HG03575 (cell line): ENCODE results near the gene ZRANB3.

Source experiments
- ATAC-seq: cut with Tn5 transposase; IDR thresholded peaks from one replicate; pipeline ENCODE4 v1.9.1; 2021; ENCODE audit not compliant: unreplicated experiment, insufficient number of reproducible peaks, low FRiP score; ENCODE audit errors: extremely low read depth

The ZRANB3 gene

DNA sequence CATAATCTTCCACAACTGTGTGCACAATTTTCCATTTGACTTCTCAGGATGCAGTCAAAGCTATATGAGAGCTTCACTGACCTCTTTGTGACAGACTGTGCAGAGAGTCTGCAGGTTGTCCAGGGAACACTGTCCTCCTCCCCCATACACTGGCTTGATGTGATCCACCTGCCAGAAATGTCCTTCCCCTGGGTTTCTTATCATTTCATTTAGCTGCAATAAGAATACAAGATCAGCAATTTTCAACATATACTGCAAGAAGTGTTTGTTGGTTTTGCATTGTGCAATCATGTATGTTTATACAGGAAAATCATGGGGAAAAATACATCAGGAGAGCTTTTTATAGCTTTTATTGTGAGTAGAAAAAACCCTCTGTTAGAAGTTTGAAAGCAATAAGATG, 328.3 kb downstream of the ZRANB3 start:
- ATAC-seq = no peak

DNA sequence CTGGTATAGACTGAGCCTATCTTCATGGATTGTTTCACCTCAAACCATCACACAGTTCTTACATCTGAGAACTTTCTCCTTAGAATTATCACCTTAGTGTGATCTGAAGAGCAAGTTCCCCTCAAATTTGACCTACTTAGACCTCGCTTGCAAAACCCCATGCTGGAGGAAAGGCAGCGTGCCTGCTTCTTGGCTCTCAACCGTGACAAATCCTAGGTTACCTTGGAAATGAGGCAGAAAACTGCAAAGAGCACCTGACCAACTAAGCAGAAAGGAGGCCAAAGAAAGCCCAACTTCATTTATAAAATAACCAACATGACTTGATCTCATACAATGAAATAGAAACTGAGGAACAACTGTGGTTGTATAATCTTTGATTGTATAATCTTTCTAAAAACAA, 332.5 kb downstream of the ZRANB3 start:
- ATAC-seq = no peak

DNA sequence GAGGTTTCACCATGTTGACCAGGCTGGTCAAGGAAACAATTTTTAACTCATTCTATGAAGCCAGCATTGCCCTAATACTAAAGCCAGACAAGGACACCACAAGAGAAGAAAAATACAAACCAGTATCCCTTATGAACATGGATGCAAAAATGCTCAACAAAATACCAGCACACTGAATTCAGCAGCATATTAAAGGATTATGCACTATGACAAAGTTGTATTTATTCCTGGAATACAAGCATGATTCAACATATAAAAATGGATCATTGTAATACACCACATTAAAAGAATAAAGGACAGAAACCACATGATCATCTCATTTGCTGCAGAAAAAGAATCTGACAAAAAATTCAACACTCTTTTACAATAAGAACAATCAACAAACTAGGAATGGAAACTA, 340.2 kb downstream of the ZRANB3 start:
- ATAC-seq = no peak

DNA sequence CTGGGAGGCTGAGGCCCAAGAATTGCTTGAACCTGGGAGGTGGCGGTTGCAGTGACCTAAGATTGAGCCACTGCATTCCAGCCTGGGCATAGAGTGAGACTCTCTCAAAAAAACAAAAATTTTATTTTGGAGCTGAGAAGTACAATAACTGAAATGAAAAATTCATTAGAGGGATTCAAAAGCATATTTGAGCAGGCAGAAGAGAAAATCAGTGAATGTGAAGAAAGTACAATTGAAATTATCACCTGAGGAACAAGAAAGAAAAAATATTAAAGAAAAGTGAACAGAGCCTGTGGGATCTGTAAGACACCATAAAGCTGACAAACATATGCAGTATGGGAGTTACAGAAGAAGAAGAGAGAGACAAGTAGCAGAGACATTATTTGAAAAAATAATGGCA, 341.9 kb downstream of the ZRANB3 start:
- no peak for ATAC-seq

DNA sequence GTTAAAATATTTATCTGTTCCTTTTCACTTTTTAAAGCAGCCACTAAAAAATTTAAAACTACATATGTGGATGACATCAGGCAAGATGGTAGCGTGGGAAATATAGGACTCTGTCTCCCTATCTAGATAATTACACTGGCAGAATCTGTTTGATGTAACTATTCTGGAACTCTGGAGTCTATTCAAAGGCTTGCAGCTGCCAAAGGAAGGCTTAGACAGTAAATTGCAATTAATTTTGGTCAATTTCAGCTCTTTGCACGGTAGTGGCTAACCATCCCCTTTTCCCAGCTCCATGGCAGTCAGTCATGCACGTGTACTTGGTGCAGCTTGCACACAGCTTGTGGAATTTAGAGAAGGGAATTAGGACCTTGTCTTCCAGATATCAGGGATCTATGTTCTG, 343.7 kb downstream of the ZRANB3 start:
- ATAC-seq = no peak

DNA sequence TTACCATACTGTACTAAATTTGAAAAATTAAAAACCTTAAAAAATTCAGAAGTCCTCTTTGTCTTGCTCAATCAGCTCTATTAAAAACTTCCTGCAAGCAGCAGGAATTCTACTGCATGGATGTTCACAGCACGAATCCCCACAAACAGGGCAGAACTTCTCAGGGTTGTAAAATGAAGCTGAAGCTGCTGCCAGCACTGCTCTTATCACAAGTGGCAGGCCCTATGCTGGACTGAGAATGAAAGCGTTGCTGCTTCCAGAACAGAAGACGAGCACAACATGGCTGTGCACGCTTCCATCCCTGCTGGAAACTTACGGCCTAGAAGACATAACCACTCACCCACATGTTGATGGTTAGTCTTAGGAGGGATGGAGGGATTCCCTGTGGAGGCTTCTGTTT, 345.0 kb downstream of the ZRANB3 start:
- ATAC-seq = no peak

DNA sequence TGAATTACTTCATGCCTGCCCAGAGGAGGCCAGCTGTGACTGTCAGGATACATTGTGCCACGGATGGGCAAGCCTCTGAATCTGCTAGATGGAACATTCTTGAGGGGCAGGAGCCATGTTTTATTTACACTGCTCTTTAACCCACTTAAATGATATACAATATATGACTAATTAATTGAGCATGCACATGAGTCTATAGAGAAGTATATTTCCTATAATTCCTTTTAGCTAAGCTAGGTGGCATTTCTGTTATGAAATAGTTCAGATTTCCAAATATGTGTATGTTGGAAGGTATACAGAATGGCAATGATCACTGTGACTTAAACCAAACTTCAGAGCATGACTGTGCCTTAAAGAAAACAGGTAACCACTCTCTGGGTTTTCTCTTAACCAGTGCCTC, 347.2 kb downstream of the ZRANB3 start:
- no peak for ATAC-seq

DNA sequence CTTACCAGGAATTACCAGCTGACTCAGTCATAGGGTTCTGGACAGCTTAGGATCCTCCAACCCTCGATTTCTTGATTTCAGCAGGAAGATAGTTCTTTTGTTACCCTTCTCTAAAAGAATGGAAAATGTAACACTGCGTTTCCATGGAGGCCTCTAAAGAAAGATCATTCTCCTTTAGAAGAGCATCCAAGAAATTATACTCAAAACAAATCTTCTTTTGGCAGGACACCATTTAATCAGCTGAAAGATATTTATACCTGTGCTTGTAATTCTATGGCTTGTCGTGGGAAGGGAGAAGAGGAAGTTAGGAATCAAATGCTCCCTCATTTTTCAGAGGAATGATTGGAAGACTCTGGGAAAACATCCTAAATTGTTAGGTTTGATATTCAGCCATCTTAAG, 348.4 kb downstream of the ZRANB3 start:
- ATAC-seq = no peak

DNA sequence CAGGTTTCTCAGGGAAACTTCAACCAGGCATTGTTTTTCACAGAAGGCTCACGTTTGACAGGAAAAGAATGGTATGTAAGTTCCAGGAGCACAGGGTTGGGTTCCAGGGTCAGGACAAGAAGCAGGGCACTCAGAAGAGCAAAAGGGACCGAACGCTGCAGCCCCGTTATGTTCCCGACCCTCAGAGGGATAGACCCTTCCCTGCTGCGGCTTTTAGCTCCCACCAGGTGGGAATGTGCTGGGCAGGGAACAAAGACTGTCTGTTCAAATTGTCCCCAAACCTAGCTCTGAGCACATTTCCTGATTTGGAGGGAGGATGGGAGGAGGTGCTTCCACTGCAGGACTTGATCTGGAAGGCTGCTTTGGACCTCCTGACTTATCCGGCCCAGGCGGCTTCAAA, 348.8 kb downstream of the ZRANB3 start:
- no peak for ATAC-seq

DNA sequence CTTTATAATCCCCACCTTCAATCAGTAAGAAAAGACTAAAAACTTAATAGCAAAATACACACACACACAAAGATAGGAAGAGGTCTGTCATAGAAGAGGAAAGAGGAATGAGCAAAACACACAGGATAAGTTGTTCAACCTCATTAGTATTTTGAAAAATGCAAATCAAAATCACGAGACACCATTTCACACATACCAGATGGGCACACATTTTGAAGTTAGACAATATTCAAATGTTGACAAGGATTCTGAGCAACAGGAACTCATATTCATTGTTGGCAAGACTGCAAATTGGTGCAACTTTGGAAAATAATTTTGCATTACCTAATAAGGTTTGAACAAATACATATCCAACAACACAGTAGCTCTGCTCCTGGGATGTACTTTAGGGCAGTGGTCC, 351.3 kb downstream of the ZRANB3 start:
- no peak for ATAC-seq

DNA sequence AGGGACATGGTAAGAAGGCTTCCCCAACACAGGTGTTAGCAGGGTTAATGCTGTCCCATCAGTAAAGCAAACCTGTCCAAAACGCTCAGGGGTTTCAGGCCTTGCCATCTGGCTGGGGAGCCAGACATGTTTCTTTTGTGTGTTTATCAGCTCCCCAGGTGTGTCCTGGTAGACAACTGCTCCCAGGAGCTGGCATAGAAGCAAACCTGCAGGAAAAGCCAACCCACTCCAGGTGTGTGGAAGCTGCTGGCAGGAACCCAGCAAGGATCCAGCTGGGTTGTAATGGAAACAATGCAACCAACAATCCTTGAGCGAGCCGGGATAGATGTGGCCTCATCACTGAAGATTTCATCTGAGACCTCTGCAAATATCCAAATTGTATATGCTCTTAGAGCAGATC, 355.8 kb downstream of the ZRANB3 start:
- no peak for ATAC-seq

DNA sequence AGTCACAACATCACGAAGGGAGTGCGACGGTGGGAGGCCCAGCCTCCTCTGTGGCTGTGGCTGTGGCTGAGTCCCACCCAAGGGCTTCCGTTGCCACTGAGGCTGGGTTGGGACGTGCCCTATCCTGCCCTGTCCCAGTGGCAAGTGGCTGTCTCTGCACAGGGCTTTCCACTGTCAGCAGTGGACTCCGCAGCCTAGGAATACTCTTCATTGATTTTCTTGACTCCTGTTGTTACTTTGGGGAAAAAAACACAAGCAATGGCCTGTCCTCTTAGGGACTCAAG, 356.3 kb downstream of the ZRANB3 start:
- no peak for ATAC-seq

DNA sequence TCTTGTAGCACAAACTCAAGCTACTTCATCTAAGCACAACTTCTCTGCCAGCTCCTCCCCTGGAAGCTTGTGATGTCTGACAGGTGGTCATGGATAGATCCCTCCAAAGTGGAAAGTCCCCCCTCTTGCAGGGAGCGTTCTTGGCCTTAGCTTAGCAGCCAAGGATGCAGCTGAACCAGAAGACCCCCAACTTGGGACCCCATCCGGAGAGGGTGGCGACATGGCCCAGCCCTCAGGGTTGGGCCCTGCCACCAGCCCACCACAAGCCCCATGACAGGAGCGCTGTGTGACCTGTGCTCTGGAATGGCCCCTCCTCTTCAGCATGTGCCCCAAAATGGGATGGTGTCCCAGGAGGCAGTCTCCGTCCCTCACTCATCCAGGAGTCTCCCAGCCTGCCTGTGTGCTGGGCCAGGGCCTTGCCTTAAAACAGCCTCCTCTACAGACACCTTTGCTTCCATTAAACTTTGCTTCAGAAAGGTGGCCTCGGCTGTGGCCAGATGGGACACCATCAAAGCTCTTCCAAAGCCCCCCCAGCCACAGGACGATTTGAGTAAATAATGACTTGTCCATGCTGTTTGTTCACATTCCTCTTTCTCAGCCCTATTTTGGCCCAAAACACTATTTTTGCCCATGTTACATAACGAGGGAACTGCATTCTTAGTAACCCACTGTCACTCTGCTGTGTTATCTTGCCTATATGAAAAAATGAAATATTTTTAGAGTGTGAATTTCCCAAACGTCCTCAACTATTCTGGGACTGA, 356.8 kb downstream of the ZRANB3 start:
- no peak for ATAC-seq

DNA sequence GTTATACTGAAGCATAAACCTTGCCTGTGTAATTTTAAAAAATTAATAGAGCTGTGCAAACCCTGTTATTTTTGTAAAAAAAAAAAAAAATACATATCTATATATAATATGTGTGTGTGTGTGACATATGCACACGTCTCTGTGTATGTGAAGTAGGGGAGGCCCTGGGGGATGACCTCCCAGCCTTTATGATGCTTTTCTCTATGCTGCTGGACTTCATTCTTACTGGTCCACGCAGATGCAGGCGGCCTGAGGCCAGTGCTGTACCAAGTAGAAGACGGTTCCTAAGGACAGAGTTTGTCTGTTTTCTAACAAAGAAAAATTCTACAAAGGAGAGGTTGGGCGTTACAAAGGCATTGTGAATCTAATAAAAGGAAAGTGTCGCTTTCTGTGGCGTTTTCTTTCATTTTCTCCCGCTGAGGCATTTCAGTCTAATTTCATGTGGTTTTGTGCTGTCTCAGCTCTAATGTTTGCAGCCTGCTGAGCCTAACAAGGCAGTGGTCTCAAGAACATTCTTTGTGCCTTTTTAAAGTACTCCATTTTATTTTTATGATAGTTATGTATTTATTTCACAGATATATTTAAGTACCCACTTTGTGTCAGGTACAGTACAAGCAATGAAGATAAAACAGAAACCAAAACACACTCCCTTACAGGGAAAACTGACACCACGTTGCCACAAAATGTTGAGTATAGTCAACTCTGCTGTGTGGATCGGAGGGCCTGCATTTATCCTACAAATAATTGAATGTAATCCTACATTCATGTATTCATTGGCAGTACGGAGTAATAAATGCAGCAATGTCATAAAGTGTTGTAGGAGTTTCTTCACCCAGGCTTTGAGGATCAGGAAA, 360.9 kb downstream of the ZRANB3 start:
- no peak for ATAC-seq

DNA sequence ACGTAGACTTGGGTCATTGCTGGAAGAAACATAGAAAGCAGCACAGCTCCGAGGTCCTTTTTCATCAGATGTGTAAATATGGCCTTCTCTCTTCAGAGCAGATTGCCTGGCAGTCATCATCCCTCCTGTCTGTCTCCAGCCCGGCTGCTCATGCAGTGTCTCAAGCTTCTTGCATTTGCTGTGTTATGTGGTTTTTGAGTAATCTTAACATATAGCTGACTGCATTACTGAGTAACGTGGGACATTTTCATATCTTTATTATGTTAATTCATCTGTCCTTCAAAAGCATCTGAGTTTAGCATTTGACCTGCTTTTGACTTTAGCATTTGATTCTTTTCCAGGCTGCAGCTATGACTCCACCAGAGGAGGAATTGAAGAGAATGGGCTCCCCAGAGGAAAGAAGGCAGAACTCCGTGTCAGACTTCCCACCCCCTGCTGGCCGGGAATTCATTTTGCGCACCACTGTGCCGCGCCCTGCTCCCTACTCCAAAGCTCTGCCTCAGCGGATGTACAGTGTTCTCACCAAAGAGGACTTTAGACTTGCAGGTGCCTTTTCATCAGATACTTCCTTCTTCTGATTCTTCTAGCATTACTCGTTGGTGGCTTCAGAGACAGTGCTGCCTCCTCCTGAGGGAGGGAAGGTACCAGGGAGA, 362.7 kb downstream of the ZRANB3 start:
- no peak for ATAC-seq

DNA sequence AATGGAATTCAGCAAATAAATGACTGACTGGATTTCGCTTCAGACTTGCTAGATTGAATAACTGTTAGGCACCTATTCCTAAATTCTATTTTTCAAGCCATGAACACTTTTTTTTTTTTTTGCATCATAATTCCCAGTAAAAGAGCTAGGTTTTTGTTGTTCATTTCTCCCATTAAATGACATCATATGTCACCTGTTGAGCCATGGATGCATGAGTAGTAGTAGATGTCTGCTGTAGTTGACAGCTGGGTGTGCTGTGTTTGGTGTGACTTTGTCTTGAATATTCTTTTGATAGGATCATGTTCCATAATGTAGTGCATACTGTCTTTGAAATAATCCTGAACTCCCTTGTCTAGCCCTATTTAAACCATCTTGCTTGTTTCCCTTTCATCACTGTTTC, 363.7 kb downstream of the ZRANB3 start:
- no peak for ATAC-seq

DNA sequence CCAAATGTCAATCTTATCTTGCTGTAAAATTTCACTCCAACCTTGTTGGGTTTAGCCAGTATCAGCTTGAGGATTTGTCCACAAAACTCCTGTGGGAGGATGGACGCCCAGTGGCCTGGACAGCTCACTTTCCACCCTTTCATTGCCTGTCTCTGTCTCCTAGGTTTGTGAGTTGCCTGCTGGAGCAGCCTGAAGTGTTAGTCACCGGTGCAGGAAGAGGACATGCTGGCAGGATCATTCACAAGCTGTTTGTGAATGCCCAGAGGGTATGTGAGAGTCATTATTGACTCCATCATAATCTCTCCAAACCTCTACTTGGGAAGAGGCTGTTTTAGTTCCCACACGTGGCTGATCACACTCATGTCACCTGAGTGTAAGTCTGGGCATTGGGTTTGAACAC, 366.6 kb downstream of the ZRANB3 start:
- no peak for ATAC-seq

DNA sequence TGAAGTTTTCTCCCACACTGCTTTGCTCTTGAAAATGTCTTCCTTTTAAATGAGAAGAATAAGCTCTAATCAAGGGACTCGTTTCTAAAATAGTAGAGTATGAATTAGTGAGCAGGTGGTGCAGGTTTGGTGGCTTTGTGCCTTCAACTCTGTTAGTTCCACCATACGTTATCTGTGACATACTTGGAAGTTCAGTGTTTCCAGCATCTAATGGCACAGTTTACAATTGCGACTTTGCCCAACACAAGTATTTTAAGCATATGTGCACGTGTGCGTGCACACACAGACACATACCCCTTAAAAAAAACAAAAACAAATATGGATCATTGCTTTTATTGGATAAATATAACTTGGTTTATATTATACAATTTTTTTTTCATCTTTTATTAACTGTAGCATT, 367.1 kb downstream of the ZRANB3 start:
- ATAC-seq = no peak

DNA sequence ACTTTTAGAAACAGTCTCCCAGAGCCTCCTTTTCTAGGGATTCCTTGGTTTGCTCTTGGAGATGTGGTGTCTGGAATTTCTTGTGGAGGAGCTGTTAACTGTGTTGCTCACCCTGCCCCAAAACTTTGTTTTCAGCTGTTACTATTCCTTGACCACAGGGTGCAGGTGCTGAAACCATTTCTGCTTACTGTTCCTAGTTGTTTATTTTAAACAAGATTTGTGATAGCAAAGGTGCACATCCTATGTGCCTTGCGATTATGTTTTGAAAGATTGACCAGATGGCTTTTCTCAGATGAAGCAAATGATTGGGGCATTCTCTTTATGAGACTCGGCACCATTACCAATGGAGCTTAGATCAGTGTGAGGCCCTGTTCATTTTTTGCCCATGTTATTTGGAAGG, 367.7 kb downstream of the ZRANB3 start:
- no peak for ATAC-seq

DNA sequence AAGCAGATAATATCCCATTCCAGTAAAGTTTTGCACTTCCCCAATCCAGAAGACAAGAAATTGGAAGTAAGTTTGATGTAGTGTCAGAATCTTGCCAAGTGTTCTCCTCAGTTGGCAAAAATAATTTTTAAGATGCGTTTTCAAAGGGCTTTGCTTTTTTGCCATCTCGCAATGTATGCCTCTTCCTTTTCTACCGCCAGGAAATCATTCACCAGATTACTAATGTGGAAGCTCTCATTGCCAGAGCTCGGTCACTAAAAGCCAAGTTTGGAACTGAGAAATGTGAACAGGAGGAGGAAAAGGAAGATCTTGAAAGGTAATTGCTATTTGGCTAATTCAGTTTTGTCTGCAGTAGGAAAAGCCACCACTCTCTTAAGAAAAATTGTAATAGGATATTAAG, 368.2 kb downstream of the ZRANB3 start:
- ATAC-seq = no peak
